AG04449 (cell line): ENCODE results near the gene ATP10A.

ENCODE experiments used
- CTCF ChIA-PET: fragments of 350-600 bp; formaldehyde crosslinking; extraction: SDS; loops from one replicate; lab custom pipeline; 2021; ENCODE audit warnings: antibody characterized with exemption; lab: Yijun Ruan, JAX
- POLR2A ChIA-PET: fragments of 400-600, 350-600 bp; formaldehyde crosslinking; extraction: SDS; loops from one replicate; lab custom pipeline; 2020; ENCODE audit warnings: antibody characterized with exemption, inconsistent platforms; lab: Yijun Ruan, JAX
- DNase-seq: peaks from one replicate; pipeline ENCODE4 v3.0.0-alpha.2; 2010; ENCODE audit warnings: low read depth, low spot score
- H3K4me3 ChIP-seq: 2 replicates; pipeline ENCODE4 v1.5.1; 2011; ENCODE audit warnings: low read depth, mild to moderate bottlenecking, control low read depth, low read length
- TF ChIP-seq, protein P1 (sequence below): IDR thresholded peaks from one replicate; pipeline ENCODE4 v1.5.1; 2011; ENCODE audit warnings: mild to moderate bottlenecking, moderate library complexity, low read length, control low read depth, inconsistent platforms; ENCODE audit not compliant: insufficient read depth; ENCODE audit errors: missing control alignments

Gene ATP10A

DNA sequence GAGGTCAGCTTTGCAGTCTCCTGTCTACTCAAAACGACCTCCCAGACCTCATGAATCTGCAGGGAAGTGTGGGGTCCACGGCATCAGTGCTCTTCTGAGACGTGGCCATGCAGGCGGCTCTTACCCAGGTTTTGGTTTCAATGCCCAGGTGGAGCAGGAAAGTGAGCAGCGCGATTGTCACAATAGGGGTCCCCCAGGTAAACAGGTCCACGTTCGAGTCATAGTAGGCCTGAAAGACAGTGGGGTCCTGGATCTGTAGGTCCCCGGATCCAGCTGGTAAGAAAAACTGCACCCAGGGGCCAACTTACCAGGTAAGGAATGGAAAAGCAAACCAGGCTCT is 182.5 kb downstream of the ATP10A start:
- TF ChIP-seq, protein P1, sequence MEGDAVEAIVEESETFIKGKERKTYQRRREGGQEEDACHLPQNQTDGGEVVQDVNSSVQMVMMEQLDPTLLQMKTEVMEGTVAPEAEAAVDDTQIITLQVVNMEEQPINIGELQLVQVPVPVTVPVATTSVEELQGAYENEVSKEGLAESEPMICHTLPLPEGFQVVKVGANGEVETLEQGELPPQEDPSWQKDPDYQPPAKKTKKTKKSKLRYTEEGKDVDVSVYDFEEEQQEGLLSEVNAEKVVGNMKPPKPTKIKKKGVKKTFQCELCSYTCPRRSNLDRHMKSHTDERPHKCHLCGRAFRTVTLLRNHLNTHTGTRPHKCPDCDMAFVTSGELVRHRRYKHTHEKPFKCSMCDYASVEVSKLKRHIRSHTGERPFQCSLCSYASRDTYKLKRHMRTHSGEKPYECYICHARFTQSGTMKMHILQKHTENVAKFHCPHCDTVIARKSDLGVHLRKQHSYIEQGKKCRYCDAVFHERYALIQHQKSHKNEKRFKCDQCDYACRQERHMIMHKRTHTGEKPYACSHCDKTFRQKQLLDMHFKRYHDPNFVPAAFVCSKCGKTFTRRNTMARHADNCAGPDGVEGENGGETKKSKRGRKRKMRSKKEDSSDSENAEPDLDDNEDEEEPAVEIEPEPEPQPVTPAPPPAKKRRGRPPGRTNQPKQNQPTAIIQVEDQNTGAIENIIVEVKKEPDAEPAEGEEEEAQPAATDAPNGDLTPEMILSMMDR: no peak
- no peak for DNase-seq
- POLR2A ChIA-PET: no interaction called here
- CTCF ChIA-PET: no interaction called here
- H3K4me3 ChIP-seq: no peak overlapping the region

DNA sequence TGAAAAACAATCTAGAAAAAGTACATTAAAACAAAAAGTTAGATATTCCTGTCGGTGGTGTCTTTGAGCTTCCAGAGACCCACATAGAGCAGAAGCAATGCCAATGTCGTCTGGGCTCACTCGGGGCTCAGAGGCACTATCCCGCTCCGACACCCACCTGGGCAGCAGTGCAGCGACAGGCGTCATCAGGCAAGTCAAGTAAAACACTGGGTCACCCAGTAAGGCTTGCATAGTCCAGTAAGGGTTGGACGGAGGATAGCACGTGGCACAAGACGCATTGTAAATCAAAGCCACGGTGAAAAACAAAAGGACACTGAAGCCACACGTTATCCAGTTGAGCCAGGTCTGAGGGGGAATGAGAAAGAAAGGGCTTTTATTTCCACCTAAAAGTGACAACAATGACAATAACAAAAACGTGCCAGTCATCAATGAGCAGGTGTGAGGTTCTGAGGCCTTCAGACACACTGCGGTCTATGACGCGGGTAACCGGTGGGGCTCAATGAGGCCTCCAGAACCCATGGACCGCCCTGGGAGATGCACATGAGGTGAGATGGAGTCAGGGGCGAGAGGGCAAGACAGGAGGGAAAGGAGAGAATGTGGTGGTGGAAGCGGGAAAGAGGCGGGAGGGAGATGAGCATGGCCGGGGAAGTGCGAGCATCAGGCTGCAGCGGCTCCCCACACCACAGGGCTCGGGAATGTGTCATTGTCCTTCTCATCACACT is 183.0 kb downstream of the ATP10A start:
- ChIA-PET CTCF (no interaction called here), POLR2A (no interaction called here)
- no peak overlapping the region for H3K4me3 ChIP-seq
- TF ChIP-seq, protein P1: no peak
- no peak for DNase-seq

DNA sequence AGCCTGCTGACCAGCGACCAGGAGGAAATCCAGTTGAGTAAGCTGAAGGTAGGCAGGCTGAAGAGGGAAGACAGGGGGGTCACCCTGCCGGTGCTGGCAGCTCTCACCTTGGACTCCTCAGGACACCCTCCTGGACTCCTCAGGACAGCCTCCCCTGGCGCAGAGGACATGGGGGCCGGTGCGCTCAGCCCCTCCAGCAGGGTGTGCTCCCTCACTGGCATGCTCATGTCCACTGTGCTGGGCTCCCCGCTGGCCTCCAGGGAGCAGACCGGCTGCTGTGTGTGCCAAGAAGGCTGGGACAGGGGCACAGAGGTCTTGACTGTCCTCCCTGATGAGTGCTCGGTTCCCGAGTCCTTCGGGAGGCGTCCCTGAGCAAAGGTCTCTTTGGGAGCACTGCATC is 183.6 kb downstream of the ATP10A start:
- ChIA-PET CTCF (no interaction called here), POLR2A (no interaction called here)
- no peak overlapping the region for H3K4me3 ChIP-seq
- TF ChIP-seq, protein P1: no peak
- no peak for DNase-seq

DNA sequence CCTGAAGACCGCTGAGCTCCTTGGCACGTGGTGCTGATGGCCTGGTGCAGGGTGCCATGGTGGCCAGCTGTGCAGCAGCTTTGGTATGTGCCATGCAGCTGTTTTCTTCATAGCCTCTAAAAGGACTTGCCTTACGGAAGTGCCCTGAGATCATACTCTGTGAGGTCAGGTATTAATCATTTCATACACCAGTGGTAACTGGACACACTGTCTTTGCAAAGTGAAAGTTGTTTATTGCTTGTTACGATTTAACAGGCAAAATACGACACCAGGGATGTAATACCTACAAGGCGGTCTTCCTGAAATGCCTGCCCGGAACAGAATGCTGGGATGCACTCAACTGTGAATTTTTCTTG is 184.6 kb downstream of the ATP10A start:
- no peak overlapping the region for H3K4me3 ChIP-seq
- ChIA-PET POLR2A (no interaction called here), CTCF (interaction anchor here (1.5 kb wide), 1 partner anchor 170 kb away, joined by 4 read pairs; no protein-coding TSS in a partner anchor)
- DNase-seq: no peak
- TF ChIP-seq, protein P1: no peak

DNA sequence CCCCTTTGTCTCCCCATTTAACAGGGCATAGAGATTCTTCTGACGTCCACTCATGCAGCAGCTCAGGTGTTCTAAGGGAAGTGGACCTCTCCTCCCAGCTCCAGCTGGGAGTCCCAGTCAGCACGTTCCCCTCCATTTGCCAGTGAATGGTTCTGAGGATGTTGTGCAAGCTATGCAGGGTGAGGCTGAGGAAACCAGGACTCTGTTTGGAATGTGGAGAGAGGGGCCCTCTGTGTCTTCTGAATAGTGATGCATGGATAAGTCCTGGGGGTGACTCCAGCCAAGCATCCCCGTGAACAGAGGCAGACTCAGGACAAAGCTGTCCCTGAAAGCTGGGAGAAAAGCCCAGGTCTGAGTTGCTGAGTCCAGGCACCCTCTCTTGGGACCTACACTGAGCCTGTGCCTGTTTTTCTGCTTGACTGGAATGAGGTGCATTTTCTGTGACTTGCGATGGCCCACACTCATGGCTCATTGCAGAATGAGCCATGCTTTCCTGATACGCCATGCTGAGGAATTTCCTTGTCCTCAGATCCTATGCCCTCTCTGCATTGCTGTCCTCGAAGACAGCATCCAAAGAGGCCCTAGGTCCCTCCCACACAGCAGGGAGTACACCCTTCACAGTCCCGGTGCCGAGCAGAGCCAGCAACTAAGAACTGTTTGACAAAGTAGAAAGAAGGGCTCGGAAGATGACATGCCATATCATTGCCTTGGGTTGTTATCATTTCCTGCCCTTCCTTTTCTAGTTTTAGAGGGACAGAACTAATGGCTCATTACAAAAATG is 185.2 kb downstream of the ATP10A start:
- H3K4me3 ChIP-seq: no peak overlapping the region
- no peak for DNase-seq
- CTCF ChIA-PET: interaction anchor here (1.5 kb wide), 1 partner anchor 170 kb away, joined by 4 read pairs; no protein-coding TSS in a partner anchor
- POLR2A ChIA-PET: interaction anchor here (1.0 kb wide), 1 partner anchor 185 kb away, joined by 4 read pairs; the partner anchor contains the start of gene ATP10A
- TF ChIP-seq, protein P1: no peak

DNA sequence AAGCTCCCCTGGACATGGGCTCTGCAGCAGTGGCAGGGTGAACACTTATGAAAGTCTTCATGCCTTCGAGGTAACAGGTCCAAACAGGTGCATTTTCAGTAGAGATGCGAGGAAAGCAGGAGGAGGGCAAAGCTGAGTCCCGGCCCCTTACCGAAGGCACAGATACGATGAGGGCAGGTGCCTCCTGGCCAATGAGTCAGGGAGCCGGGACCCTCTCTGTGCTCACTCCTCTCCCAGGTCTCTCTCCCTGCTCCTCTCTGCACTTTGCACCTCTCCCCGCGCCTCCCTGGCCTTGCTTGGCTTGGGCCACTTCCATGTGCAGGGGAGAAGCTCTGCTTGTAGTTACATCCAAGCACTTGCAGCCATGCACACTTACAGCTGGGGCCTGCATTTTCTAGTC is 187.1 kb downstream of the ATP10A start:
- no peak for DNase-seq
- POLR2A ChIA-PET: no interaction called here
- CTCF ChIA-PET: no interaction called here
- TF ChIP-seq, protein P1: no peak
- H3K4me3 ChIP-seq: no peak overlapping the region
